Upper lobe of left lung (tissue), 4 donors: Measurements from ENCODE around the gene MZF1.

Experiments
- EP300 ChIP-seq, 4 donors: sonication (generic); formaldehyde crosslinking; IDR thresholded peaks; one replicate each; pipeline ENCODE4 v1.5.1; 2017; ENCODE audit warnings: antibody characterized with exemption in 4 of 4, control low read depth in 2 of 4
- POLR2A ChIP-seq, 4 donors: fragments of 450-650 bp; IDR thresholded peaks; one replicate each; pipeline ENCODE4 v1.5.1; 2016 to 2017; ENCODE audit warnings: antibody characterized with exemption in 4 of 4, mild to moderate bottlenecking in 2 of 4
- POLR2AphosphoS5 ChIP-seq, 2 donors: sonication (generic); formaldehyde crosslinking; IDR thresholded peaks; one replicate each; pipeline ENCODE4 v1.5.1; 2017; ENCODE audit warnings: antibody characterized with exemption in 2 of 2
- TF ChIP-seq, protein P1 (sequence below), 6 experiments: fragments of 450-650 bp in 4 of 6; fragments of 200-600 bp in 2 of 6; sonication (generic) in 2 of 6; IDR thresholded peaks; one replicate each; pipeline ENCODE4 v1.5.1; 2016 to 2019; ENCODE audit warnings: antibody characterized with exemption in 6 of 6

DNA sequence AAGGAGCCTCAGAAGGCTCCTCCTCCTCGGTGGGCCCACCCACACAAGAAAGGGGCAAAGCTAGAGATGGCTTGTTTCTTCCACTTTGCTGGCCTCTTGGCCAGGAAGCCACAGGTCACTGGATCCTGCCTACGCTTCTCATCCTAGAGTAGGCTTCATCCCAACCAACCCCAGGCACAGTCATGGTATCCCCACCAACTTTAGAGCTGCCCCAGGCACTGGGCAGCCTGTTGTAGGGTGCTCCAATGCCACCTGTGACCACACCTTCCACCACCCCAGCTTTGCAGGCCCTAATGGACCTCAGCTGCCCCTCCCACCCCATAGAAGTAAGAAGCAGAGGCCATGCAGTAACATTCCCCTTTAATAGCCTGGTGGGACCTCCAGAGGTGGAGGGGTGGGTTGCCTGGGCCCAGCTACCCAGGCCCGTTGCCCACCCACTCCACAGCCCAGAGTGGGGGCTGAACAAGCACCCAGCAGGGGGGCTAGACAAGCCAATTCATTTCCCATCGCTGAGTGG is 17.7 kb downstream of the MZF1 start:
- TF ChIP-seq POLR2A (IDR thresholded peaks at IDR 0.05) (no peak), EP300 (IDR thresholded peaks at IDR 0.05) (no peak), POLR2AphosphoS5 (IDR thresholded peaks at IDR 0.05) (no peak)
- TF ChIP-seq, protein P1, sequence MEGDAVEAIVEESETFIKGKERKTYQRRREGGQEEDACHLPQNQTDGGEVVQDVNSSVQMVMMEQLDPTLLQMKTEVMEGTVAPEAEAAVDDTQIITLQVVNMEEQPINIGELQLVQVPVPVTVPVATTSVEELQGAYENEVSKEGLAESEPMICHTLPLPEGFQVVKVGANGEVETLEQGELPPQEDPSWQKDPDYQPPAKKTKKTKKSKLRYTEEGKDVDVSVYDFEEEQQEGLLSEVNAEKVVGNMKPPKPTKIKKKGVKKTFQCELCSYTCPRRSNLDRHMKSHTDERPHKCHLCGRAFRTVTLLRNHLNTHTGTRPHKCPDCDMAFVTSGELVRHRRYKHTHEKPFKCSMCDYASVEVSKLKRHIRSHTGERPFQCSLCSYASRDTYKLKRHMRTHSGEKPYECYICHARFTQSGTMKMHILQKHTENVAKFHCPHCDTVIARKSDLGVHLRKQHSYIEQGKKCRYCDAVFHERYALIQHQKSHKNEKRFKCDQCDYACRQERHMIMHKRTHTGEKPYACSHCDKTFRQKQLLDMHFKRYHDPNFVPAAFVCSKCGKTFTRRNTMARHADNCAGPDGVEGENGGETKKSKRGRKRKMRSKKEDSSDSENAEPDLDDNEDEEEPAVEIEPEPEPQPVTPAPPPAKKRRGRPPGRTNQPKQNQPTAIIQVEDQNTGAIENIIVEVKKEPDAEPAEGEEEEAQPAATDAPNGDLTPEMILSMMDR (IDR thresholded peaks at IDR 0.05): no peak
